NB4 (cell line): ENCODE measurements around the gene EPHB1.

Experiments
- POLR2A ChIP-seq: IDR thresholded peaks from 2 replicates; pipeline ENCODE4 v1.6.1; 2011; ENCODE audit warnings: mild to moderate bottlenecking; ENCODE audit not compliant: insufficient read length; ENCODE audit errors: extremely low read depth
- TF ChIP-seq, protein P1 (sequence below): IDR thresholded peaks from one replicate; pipeline ENCODE4 v1.5.1; 2012; ENCODE audit warnings: low read depth, low read length
- TF ChIP-seq, protein P2 (sequence below): IDR thresholded peaks from 2 replicates; pipeline ENCODE4 v1.6.1; 2011; ENCODE audit warnings: low read depth, low read length

DNA sequence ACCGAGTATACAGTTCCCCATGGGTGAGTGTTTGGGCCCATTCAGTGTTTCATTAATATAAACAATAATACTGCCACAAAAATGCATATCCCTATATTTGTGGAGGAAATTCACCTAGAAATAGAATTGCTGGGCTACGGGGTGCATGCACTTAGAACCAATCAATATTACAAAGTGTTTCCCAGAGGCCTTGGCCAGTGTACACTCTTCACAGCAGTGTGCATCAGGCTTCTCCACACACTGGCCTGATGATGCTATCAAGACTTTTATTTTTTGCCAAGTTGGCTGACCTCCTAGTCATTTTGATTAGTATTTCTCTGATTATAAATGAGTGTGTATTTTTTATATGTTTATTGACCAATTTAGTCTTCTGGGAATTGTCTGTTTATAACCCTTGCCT, 323.7 kb downstream of the EPHB1 start:
- TF ChIP-seq, protein P1, sequence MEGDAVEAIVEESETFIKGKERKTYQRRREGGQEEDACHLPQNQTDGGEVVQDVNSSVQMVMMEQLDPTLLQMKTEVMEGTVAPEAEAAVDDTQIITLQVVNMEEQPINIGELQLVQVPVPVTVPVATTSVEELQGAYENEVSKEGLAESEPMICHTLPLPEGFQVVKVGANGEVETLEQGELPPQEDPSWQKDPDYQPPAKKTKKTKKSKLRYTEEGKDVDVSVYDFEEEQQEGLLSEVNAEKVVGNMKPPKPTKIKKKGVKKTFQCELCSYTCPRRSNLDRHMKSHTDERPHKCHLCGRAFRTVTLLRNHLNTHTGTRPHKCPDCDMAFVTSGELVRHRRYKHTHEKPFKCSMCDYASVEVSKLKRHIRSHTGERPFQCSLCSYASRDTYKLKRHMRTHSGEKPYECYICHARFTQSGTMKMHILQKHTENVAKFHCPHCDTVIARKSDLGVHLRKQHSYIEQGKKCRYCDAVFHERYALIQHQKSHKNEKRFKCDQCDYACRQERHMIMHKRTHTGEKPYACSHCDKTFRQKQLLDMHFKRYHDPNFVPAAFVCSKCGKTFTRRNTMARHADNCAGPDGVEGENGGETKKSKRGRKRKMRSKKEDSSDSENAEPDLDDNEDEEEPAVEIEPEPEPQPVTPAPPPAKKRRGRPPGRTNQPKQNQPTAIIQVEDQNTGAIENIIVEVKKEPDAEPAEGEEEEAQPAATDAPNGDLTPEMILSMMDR = no peak
- TF ChIP-seq POLR2A = no peak
- TF ChIP-seq, protein P2, sequence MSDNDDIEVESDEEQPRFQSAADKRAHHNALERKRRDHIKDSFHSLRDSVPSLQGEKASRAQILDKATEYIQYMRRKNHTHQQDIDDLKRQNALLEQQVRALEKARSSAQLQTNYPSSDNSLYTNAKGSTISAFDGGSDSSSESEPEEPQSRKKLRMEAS = no peak
